ENCODE data around the gene CHMP3. TPM values are rescaled to one million over a fixed set of nuclear protein-coding genes. Genes with fewer than 3 reads are reported as not detected.

The CHMP3 gene
- total RNA-seq, 2 experiments from 2014 or later = 8.5 to 27.2 TPM

GRCh38 chr2:86522711-86523110, 40.5 kb downstream of the CHMP3 start:
- POLR2A ChIA-PET = no interaction called here

GRCh38 chr2:86521922-86522321, 41.3 kb downstream of the CHMP3 start:
- Histone ChIP-seq H3K79me2 (ENCODE audit: insufficient read depth, low read depth, low read length) (no peaks in the 10 kb centered on the region), H3K4me3 (ENCODE audit: low read depth, low read length, poor library complexity, severe bottlenecking) (no peak overlapping the region), H3K27ac (ENCODE audit: low read depth, low read length, poor library complexity, severe bottlenecking) (no peak overlapping the region), H3K4me1 (ENCODE audit: insufficient read depth, low read length, poor library complexity, severe bottlenecking) (no peaks in the 10 kb centered on the region), H3K4me2 (ENCODE audit: low read length) (no peak overlapping the region), H2AFZ (ENCODE audit: low read length) (no peak overlapping the region), H4K20me1 (ENCODE audit: insufficient read depth, low read length) (no peaks in the 10 kb centered on the region), H3K9me3 (ENCODE audit: low read length) (peaks cover 15% of the 10 kb centered on the region; the same call in 1 of the 2 replicates), H3K9me2 (ENCODE audit: insufficient read depth, low read length) (no peaks in the 10 kb centered on the region), H3K36me3 (ENCODE audit: insufficient read depth, low read length) (peaks cover 11% of the 10 kb centered on the region; the same call in 1 of the 2 replicates)
- CTCF ChIA-PET (ENCODE audit: unreplicated experiment) = no interaction called here
- POLR2A ChIA-PET = no interaction called here
- DNase-seq (ENCODE audit: low spot score) = no peak
- intact Hi-C loops (cut with micrococcal nuclease; ENCODE audit: unreplicated experiment) = loop anchor here (10.0 kb wide), 1 partner anchor 63 kb away; no protein-coding TSS in a partner anchor
- no peak for TF ChIP-seq CTCF (conservative IDR thresholded peaks at IDR 0.05; ENCODE audit: low read length)
- BruUV-seq (replicated peaks) = no TSS peak

More at GRCh38 chr2:86522711-86523110, 40.5 kb downstream of the CHMP3 start:
- peaks cover 15% of the 10 kb centered on the region; the same call in 1 of the 2 replicates for H3K9me3 ChIP-seq (ENCODE audit: low read length)
- no peak overlapping the region for H2AFZ ChIP-seq (ENCODE audit: low read length)
- no peak overlapping the region for H3K27ac ChIP-seq (ENCODE audit: low read depth, low read length, poor library complexity, severe bottlenecking)
- no peak for DNase-seq (ENCODE audit: low spot score)
- BruUV-seq (replicated peaks) = no TSS peak
- no peak overlapping the region for H3K4me2 ChIP-seq (ENCODE audit: low read length)
- no peaks in the 10 kb centered on the region for H3K9me2 ChIP-seq (ENCODE audit: insufficient read depth, low read length)
- H4K20me1 ChIP-seq (ENCODE audit: insufficient read depth, low read length) = no peaks in the 10 kb centered on the region
- no peaks in the 10 kb centered on the region for H3K79me2 ChIP-seq (ENCODE audit: insufficient read depth, low read depth, low read length)
- peaks cover 11% of the 10 kb centered on the region; the same call in 1 of the 2 replicates for H3K36me3 ChIP-seq (ENCODE audit: insufficient read depth, low read length)
- TF ChIP-seq EZH2phosphoT487 (IDR thresholded peaks at IDR 0.05; ENCODE audit: borderline replicate concordance, low read depth, low read length) = no peak
- TF ChIP-seq CTCF (conservative IDR thresholded peaks at IDR 0.05; ENCODE audit: low read length) = no peak
- H3K4me3 ChIP-seq (ENCODE audit: low read depth, low read length, poor library complexity, severe bottlenecking) = no peak overlapping the region
- intact Hi-C loops (cut with micrococcal nuclease; ENCODE audit: unreplicated experiment) = loop anchor here (10.0 kb wide), 1 partner anchor 62 kb away; no protein-coding TSS in a partner anchor
- H3K4me1 ChIP-seq (ENCODE audit: insufficient read depth, low read length, poor library complexity, severe bottlenecking) = no peaks in the 10 kb centered on the region
- CTCF ChIA-PET (ENCODE audit: unreplicated experiment) = interaction anchor here (0.5 kb wide), 1 partner anchor 61 kb away, joined by 4 read pairs; no protein-coding TSS in a partner anchor

GRCh38 chr2:86520153-86520552, 43.1 kb downstream of the CHMP3 start:
- no peaks in the 10 kb centered on the region for H3K4me1 ChIP-seq (ENCODE audit: insufficient read depth, low read length, poor library complexity, severe bottlenecking)
- H2AFZ ChIP-seq (ENCODE audit: low read length) = no peak overlapping the region
- no peaks in the 10 kb centered on the region for H4K20me1 ChIP-seq (ENCODE audit: insufficient read depth, low read length)
- no peak overlapping the region for H3K4me3 ChIP-seq (ENCODE audit: low read depth, low read length, poor library complexity, severe bottlenecking)
- H3K36me3 ChIP-seq (ENCODE audit: insufficient read depth, low read length) = peaks cover 11% of the 10 kb centered on the region; the same call in 1 of the 2 replicates
- no peak for TF ChIP-seq CTCF (conservative IDR thresholded peaks at IDR 0.05; ENCODE audit: low read length)
- no peak for TF ChIP-seq EZH2phosphoT487 (IDR thresholded peaks at IDR 0.05; ENCODE audit: borderline replicate concordance, low read depth, low read length)
- no peaks in the 10 kb centered on the region for H3K79me2 ChIP-seq (ENCODE audit: insufficient read depth, low read depth, low read length)
- CTCF ChIA-PET (ENCODE audit: unreplicated experiment) = no interaction called here
- no peaks in the 10 kb centered on the region for H3K9me2 ChIP-seq (ENCODE audit: insufficient read depth, low read length)
- H3K27ac ChIP-seq (ENCODE audit: low read depth, low read length, poor library complexity, severe bottlenecking) = no peak overlapping the region
- DNase-seq (ENCODE audit: low spot score) = no peak
- no peak overlapping the region for H3K4me2 ChIP-seq (ENCODE audit: low read length)
- POLR2A ChIA-PET = no interaction called here
- peaks cover 15% of the 10 kb centered on the region; the same call in 1 of the 2 replicates for H3K9me3 ChIP-seq (ENCODE audit: low read length)
- no TSS peak for BruUV-seq (replicated peaks)
- intact Hi-C loops (cut with micrococcal nuclease; ENCODE audit: unreplicated experiment) = loop anchor here (10.0 kb wide), 1 partner anchor 65 kb away; no protein-coding TSS in a partner anchor

All from OCI-LY7 (cell line).